22Rv1 (cell line): ENCODE data around the gene CLIP2.

Source experiments
- H3K27ac ChIP-seq: fragments of 450-650 bp; 2 replicates; pipeline ENCODE4 v1.5.1; 2017
- CTCF ChIP-seq: fragments of 450-650 bp; IDR thresholded peaks from 2 replicates; pipeline ENCODE4 v1.5.1; 2017; ENCODE audit warnings: mild to moderate bottlenecking
- ZFX ChIP-seq: fragments of 450-650 bp; IDR thresholded peaks from 2 replicates; pipeline ENCODE4 v1.6.1; 2017; ENCODE audit warnings: antibody characterized with exemption, borderline replicate concordance

CLIP2 gene

GRCh38 chr7:74275401-74275881 lies 13.8 kb upstream of the CLIP2 start:
- TF ChIP-seq ZFX (no peak), CTCF (peak; percentile 86)
- no peak overlapping the region for H3K27ac ChIP-seq

GRCh38 chr7:74277636-74278035 lies 11.6 kb upstream of the CLIP2 start:
- H3K27ac ChIP-seq = no peak overlapping the region
- TF ChIP-seq ZFX (no peak), CTCF (no peak)

- TF ChIP-seq ZFX = no peak
- no peak overlapping the region for H3K27ac ChIP-seq
Measured at GRCh38 chr7:74280985-74281384, 8.2 kb upstream of the CLIP2 start.

GRCh38 chr7:74282748-74283459 lies 6.3 kb upstream of the CLIP2 start:
- TF ChIP-seq ZFX = no peak
- no peak for TF ChIP-seq CTCF
- H3K27ac ChIP-seq = no peak overlapping the region

- H3K27ac ChIP-seq = no peak overlapping the region
- TF ChIP-seq ZFX (no peak), CTCF (no peak)
Measured at GRCh38 chr7:74283858-74284447, 5.3 kb upstream of the CLIP2 start.

- H3K27ac ChIP-seq = 0 out of 2 replicates have a peak overlapping the region, but pooled peaks have one; percentile 12
- TF ChIP-seq CTCF (no peak), ZFX (no peak)
Measured at GRCh38 chr7:74284781-74285259, 4.4 kb upstream of the CLIP2 start.

GRCh38 chr7:74286131-74286530 lies 3.1 kb upstream of the CLIP2 start:
- TF ChIP-seq ZFX (no peak), CTCF (no peak)
- no peak overlapping the region for H3K27ac ChIP-seq
